Activated T-cell treated with anti-CD3 and anti-CD28 coated beads, Interleukin-2, amount 50 U/mL, for 1 hour (primary cell): ENCODE results near the gene AGXT.

Source experiments
- DNase-seq: peaks from one replicate; pipeline ENCODE4 v3.0.0-alpha.2; 2020

AGXT gene

DNA sequence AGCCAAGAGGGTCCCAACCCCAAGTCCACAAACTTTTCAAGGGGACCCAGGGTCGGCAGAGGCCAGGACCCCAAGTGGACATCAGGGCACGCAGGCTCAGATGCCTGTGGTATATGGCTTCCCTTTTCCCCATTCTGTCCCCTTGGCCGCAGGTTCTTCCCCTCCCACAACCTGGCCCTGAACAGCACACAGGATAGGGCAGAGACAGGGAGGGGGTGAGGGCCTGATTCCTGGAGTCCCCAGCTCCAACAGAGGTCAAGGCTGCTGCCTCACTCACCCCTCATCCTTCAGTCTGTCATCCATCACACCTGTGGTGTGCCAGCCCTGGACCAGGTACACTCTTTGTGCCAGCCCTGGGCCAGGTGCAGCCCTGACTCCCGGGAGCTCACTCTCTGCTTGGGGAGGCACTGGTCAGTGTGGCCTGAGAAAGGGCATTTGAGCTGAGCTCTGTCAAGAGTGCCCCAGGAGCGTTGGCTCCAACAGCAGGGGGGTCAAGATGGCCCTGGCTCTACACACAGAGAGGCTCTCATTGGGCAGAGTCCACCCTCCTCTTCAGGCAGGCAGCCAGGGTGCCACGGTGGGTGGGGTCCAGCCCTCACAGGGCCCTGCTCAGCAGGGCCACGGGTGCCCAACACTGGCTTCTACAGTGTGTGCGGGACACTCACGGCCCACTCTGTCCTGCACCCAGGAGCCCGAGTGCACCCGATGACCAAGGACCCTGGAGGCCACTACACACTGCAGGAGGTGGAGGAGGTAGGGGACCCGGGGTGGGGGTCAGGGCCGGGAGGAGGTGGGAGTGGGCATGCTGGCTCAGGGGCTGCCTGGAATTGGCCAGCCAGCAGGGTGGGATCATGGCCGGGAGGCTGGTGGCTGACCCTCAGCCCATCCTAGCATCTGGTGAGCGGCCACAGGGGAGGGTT is 1.6 kb downstream of the AGXT start:
- no peak for DNase-seq

DNA sequence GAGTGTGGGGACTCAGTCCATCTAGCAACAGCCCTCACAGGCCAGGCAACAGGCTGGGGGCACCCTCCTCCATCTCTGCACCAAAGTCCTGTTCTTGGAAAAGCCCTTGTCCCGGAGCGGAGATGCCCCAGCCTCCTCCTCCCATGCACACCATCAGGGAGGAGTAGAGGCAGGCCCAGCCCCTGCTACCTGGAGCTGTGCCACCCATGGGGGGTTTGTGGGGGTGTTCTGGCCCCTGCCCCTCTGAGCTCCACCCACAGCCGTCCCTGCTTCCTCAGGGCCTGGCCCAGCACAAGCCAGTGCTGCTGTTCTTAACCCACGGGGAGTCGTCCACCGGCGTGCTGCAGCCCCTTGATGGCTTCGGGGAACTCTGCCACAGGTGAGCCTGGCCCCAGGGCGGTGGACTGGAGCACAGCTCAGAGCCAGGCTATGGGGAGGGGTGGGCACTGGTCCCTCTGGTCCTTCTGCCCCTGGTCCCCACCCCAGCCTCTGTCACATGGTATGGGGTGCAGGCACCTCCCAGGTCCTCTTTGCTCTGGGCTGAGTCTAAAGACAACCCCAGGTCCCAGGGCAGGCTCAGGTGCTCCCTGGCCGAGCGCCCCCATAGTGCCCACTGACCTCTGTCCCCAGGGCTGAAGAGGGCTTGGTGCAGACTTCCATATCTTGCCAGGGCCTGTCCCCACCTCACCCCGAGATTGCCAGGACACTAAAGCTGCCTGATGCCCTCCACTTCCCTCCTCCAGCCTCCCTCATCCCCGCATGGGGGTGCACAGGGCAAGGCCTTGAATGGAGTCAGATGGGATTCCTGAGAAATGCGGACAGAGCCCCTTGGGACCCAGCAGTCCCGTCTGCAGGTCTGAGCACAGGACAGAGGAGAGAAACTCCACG is 2.7 kb downstream of the AGXT start:
- DNase-seq, result no peak

DNA sequence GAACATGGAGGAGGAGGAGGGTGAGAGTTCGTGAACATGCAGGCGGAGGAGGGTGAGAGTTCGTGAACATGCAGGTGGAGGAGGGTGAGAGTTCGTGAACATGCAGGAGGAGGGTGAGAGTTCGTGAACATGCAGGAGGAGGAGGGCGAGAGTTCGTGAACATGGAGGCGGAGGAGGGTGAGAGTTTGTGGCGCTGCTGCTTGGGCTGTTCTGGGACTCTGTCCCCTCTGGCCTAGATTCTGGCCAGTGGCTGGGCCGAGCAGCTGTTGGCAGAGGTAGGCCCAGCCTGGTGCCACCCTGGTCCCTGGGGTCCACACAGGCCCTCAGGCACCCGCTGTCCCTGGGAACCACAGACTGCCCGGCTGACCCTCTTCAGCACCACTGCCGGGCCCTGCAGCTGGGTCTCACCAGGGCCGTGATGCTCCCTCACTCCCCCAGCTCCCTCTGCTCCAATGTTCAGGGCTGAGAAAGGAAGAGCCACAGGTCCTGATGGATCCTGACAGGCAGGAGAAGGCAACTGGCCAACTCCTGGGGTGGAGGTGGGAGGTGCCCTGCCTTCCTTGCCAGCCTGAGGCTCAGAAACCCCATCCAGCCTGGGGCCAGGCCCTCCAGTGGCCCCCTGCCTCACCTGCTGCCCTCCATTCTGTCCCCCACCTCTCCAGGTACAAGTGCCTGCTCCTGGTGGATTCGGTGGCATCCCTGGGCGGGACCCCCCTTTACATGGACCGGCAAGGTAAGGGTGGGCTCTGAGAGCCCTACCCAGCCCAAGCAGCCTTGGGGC is 3.9 kb downstream of the AGXT start:
- DNase-seq, result no peak

DNA sequence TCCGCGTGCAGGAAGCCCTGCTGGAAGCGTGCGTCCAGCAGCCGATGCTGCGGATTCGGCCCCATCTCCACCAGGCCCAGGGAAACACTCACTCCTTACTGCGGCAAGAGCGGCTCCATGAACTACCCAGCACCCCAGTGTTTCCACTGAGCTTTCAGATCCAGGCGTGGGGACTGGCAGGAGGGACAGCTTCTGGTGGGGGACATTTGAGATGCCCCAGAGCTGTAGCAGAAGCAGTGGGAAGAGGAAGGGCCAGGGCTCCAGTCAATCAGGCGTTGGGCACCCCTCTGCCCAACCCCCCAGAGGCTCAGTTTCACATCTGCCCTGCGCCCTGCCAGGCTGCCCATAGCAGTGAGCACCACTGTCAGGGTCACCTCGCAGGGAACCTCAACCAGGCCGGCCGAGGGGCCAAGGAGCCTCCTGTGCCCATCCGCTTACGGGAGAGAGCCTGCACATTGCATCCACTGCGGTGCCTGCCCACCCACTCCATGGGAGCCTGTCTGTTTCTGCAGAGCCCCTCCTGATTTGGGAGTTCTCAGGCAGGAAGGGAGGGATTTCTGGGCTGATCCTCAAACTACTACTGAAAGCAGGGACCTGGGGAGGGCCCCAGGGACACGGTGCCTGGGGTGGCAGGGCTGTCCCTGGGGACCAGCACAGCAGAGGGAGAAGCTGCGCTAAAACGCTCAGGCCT is 4.6 kb downstream of the AGXT start:
- no peak for DNase-seq

DNA sequence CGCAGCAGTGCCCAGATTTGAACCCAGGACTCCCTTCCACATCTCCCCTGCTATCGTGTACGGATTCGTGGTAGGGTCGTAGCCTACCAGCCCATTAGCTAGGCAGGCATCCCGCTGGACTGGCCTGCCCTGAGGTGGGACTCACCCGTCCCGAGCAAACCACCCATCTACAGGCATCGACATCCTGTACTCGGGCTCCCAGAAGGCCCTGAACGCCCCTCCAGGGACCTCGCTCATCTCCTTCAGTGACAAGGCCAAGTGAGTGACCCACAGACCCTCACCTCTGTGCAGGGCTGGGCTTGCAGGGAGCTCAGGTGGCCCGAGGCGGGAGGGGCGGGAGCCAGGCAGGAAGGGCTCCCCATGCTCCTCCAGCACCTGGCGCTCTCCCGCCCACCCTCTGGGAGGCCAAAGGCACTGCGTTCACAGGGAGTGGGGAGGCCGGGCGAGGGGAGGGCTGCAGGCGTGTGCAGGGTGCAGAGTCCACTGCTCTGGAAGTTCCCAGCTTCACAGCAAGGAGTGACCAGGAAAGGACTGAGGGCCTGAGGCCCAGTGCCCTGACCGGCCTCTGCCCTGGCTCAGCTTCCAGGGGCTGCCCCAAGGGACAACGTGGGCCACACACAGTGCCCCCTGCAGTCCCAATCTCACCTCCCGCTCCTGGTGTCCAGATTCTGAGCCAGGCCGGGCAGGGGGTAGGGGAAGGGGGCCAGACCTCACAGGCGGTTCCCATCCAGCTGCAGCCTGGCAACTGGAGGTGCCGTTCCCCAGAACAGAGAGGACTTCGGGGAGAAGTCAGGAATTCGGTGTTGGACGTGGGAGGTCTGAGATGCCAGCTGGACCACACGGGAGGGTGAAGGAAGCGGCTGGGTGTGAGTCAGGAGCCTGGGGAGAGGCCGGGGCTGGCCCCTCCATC is 5.4 kb downstream of the AGXT start:
- DNase-seq, result no peak

DNA sequence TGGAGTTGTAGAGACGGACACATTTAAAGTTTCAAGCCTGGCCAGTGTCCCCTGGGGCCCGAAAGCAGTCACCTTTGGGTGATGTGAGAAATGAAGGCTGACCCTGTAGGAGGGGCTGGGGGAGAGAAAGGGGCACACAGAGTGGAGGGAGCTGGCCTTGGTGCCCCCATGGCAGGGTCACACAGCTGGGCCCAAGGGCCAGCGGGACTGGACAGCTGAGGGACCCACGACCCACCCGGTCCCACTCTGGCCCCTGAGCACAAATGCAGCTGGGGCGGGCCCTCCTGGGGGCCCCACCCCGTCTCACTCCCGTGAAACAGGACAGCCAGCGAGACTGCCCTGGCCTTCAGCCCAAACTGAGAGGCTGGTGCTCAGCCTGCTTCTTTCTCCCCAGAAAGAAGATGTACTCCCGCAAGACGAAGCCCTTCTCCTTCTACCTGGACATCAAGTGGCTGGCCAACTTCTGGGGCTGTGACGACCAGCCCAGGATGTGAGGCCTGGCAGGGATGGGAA is 6.1 kb downstream of the AGXT start:
- DNase-seq, result no peak

DNA sequence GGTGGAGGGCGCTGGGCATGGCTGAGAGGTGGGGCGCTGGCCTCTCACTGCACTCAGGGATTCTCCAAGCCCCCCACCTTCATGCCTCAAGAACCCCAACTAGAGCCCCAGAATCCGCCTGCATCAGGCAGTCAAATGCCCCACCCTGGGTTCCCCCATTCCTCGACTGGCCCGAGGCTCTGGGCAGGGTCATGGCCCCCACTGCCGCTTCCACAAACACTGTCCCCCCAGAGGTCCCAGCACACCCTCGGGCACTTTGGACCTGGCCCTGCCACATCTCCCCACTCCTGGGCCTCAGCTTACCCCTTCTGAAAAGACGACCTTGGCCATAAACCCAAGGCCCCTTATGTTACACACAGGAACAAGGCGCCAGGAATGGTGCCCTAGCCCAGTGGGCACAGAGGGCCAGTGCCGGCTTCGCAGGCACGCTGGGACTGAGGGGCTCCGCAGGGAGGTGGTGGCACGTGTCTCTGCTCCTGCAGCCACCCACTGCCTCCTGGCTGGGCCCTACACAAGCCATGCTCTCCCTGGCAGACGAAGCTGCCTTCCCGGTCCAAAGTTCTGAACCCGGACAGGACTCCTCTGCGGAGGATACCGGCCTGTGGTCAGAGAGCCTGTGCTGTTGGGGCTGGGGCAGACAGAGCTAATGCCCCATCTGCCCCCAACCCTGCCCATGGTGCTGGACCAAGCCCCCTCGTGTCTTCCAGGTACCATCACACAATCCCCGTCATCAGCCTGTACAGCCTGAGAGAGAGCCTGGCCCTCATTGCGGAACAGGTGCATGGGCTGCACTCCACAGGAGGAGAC is 6.8 kb downstream of the AGXT start:
- no peak for DNase-seq

DNA sequence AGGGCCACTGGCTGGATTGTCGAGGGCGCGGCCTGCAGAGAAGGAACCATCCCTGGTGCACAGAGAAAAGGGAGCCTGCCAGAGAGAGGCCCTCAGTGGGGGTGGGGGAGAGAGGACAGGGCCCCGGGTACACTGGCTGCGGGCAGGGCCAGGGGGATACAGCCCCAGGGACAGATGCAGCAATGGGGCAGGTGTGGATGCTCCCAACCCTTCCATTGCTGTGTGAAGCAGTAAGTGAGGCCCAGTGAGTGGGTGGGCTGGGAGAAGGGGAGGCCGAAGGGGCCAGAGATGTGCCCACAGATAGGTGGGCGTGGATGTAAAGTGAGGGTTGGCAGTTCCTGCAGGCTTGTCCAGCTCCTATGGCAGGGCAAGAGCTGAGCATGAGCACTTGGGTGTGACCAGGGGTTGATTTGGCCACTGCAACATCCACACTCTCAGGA is 7.4 kb downstream of the AGXT start:
- no peak for DNase-seq

DNA sequence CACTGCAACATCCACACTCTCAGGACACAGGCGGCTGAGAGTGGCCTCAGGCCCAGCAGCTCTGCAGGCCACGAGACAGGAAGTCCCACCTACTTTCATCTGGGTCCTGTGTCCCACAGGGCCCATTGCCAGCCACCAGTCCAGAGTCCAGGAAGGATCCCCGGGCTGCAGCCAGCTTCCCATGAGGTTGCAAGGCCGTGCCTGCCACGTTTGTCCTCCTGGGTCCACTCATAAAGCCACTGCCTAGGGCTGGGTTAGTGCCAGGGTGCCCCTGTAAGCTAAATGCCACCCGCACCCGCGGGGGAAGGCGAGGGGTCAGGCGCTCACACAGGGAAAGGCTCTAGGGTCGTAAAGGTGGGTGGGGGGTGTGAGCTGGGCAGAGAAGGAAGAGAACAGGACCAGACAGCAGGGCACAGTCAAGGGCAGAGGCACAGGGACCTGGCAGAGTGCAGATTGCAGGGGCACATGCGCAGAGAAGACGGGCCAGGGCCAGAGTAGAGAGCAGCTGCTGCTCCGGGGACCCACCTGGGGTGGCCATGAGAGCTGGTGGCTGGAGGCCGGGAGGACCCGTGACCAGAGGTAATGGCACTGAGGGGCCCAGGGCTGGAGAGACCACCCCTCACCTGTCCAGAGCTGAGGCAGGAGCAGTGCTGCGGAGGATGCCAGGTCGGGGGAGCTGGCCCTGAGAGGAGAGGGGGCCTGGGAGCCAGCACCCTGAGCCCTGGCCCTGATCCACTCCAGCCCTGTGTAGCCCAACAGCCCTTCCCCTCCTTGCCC is 8.0 kb downstream of the AGXT start:
- DNase-seq, result no peak

DNA sequence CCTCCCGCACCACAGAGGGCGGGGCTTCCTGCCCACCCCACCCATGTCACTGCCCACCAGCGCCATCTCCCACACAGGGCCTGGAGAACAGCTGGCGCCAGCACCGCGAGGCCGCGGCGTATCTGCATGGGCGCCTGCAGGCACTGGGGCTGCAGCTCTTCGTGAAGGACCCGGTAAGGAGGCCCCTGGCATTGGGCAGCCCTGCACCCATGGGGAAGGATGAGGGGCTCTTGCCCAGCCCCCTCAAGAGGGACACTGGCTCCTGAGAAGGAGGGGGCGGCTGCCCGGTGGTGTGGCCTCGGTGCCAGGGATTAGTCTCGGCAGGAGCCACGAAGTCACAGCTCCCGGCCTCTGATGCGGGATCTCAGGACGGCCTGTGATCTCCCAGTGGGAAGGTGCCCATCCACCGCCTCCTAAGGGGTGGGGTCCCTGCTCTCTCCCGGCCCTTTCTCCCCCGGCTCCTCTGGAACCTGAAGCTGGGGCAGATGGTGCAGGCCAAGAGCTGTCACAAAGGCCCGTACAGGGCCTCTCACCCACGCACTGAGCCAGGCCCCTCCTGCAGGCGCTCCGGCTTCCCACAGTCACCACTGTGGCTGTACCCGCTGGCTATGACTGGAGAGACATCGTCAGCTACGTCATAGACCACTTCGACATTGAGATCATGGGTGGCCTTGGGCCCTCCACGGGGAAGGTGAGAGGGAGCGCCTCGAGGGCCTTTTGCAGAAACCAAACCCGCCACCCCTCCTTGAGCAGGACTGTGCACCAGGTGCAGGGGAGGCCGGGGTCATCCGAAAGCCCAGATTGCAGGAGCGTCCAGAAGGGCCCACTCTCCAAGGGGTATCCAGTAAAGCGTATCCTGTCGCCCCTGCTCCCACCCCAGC is 9.1 kb downstream of the AGXT start:
- no peak for DNase-seq

DNA sequence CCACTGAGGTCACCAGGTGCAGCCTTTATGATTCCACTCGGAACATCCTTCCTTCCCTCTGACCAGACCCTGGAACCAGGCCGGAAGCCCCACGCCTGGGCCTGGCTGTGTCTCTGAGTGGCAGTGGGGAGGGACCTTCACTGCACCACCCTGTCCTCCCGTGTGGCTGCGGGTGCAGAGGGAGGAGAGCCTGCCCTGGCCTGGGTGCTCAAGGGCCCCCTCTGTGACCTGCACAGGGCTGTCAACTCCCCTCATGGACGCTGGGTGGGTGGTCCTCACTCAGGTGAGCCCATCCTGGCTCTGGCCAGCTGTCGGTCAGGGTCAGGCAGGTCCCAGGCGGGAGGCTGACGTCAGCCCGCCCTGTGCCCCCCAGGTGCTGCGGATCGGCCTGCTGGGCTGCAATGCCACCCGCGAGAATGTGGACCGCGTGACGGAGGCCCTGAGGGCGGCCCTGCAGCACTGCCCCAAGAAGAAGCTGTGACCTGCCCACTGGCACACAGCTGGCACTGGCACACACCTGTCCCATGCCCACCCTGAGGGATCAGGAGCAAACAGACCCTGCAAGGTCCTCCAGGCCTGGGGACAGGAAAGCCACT is 9.8 kb downstream of the AGXT start:
- no peak for DNase-seq

DNA sequence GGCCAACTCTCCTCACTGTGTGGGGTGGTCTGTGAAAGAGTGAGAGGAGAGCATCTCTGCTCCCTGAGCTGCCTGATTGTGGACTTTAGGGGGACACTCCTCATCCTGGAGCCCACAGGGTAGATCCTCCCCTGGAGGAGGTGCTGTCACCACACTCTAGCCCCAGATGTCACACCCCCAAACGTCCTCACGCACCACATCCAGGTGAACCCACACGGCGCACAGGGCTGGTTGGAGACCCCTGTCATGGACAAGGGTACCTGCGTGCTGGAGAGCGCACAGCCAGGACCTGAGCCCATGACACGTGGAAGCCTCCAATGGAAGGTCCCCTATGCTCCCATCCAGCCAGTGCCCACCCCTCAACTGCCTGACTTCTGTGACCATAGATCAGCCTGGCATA is 10.5 kb downstream of the AGXT start:
- no peak for DNase-seq

DNA sequence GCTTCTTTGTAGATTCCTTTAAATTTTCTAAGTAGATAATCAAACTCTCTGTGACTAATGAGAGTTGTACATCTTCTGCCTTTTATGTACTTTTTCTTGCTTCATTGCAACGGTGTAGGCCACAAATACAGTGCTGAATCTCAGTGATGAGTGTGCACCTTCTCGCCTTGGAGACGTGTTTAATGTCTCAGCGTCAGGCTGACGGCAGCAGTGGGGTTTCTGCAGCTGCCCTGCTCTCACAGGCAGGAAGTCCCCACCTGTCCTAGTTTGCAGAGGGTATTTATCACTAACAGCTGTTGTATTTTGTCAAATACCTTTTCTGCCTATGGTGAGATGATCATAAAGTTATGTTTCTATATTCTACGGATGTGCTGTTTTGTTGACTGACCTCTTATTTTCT is 13.3 kb downstream of the AGXT start:
- no peak for DNase-seq

DNA sequence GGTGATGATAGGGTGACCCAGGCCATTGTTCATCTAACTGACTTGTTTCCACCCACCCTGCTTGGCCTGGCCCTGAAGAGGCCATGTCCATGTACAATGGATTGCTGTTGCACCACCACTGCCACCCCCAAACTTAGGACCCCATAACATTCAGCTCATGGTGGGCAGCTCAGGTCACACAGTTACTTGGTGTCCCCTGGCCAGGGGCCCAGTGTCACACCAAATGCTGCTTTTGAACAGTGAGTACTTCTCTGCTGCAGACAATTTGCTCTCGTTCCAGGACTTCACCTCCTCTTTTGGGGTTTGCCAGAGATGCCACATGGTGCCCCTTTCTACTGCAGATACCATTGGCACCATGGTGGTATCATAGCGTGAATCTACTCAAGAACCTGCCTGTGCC is 15.6 kb downstream of the AGXT start:
- DNase-seq, result no peak

DNA sequence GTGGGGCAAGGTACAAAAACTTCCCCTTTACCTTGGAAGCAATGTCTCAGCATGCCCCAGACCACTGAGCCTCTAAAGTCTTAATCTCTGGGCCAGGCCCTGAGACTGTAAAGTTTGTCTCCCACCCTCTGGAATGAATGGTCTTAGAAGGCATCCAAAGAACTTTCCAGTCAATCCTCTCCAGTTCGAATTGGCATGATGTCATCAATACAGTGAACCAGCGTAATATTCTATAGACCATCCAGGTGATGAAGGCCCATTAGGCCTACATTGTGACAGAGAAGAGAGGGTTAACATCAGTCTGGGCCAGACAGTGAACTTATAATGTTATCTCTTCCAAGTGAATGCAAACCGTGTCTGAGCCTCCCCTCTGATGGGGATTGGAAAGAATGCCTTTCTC is 16.1 kb downstream of the AGXT start:
- DNase-seq, result no peak

DNA sequence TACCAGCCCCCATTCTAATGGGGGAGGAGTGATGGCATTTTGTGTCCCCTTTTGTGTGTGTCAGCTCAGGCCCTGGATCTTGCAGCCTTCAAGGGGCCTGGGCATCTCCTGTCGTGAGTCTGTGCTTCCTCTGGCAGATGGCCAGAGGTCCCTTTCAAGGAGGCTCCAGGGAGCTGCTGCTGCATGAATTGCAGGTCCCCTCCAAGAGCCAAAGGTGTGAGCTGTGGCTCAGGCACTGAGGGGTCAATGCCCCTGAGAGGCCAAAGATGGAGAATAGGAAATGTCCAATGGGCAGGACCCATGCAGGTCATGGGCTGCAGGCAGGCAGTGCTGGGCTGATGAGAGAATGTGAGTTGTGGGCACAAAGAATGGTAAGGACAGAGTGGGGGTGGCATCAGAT is 16.9 kb downstream of the AGXT start:
- DNase-seq, result no peak

DNA sequence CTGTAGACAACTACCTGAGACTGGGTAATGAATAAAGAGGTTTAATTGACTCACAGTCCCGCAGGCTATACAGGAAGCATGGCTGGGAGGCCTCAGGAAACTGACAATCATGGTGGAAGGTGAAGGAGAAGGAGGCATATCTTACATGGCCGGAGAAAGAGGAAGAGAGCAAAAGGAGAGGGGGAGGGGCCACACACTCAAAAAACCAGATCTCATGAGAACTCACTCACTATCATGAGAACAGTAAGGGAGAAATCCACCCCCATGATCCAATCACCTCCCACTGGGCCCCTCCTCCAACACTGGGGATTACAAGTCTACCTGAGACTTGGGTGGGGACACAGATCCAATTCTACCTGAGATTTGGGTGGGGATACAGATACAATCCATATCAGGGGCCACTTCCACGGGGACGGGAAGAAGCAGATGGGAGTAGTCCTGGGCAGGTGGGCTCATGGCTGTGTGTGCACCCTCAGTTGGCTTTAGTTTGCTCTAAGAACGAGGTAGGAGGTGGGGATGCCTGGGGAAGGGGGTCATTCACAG is 17.5 kb downstream of the AGXT start:
- no peak for DNase-seq
